ENCODE measurements around the gene FHL3. TPM values are rescaled to one million over a fixed set of nuclear protein-coding genes. Genes with fewer than 3 reads are reported as not detected.

The FHL3 gene
- total and polyA plus RNA-seq, 2 of the 8 experiments (the other 6 are each of a cell fraction or from before 2014, with no cell fraction given): 14.3 to 35.6 TPM

DNA sequence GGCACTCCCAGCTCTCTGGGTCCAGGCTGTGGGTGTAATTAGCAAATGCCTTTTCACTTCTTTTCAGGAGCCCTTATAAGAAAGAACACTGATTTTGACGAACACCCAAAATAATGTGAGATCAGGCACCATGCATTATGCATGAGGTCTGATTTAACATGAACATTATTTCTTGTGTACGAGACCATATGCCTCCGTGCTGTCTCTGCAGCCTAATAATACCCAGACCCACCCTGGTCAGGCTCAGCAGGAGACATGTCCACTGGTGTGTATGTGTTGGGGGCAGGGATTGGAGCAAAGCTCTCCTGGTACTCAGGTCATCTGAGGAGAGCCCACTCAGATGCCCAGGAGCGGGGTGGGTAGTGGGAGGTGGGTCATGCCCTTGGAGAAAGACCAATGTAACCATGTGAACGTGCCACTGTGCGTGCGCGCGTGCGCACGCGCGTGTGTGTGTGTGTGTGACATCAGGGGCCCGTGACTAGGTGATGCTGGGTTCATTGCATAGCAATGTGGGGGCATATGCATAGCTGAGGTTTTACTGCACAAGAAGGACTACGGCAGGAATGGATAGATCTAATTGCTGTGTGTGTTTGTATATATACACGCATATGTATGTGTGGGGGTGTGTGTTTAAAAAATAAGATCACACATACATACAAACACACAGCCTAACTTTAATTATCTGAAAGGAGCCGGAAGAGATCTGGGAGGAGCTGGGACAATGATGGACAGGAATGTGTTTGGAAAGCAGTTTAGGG, 34.2 kb upstream of the FHL3 start (continued):
- TF ChIP-seq, protein P1, sequence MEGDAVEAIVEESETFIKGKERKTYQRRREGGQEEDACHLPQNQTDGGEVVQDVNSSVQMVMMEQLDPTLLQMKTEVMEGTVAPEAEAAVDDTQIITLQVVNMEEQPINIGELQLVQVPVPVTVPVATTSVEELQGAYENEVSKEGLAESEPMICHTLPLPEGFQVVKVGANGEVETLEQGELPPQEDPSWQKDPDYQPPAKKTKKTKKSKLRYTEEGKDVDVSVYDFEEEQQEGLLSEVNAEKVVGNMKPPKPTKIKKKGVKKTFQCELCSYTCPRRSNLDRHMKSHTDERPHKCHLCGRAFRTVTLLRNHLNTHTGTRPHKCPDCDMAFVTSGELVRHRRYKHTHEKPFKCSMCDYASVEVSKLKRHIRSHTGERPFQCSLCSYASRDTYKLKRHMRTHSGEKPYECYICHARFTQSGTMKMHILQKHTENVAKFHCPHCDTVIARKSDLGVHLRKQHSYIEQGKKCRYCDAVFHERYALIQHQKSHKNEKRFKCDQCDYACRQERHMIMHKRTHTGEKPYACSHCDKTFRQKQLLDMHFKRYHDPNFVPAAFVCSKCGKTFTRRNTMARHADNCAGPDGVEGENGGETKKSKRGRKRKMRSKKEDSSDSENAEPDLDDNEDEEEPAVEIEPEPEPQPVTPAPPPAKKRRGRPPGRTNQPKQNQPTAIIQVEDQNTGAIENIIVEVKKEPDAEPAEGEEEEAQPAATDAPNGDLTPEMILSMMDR (IDR thresholded peaks at IDR 0.05; ENCODE audit: control extremely low read depth in 1 of 3, insufficient read depth in 1 of 3, low read depth in 1 of 3, low read length in 3 of 3): no peak
- no peak for TF ChIP-seq JUND (IDR thresholded peaks at IDR 0.05; ENCODE audit: low read length)
- no peak for TF ChIP-seq SAP30 (IDR thresholded peaks at IDR 0.05; ENCODE audit: insufficient read depth, insufficient replicate concordance, low read length)
- TF ChIP-seq EZH2 (IDR thresholded peaks at IDR 0.05; ENCODE audit: low read depth, low read length, severe bottlenecking): no peak
- no peak for TF ChIP-seq SUZ12 (IDR thresholded peaks at IDR 0.05; ENCODE audit: low read length)
- TF ChIP-seq TAF1 (IDR thresholded peaks at IDR 0.05; ENCODE audit: low read depth, low read length): no peak
